ENCODE measurements around the gene KLF16. TPM values are rescaled to one million over a fixed set of nuclear protein-coding genes. Genes with fewer than 3 reads are reported as not detected.

KLF16 gene
- total and polyA plus RNA-seq, 2 experiments from 2014 or later, result 8.9 to 20.2 TPM

DNA sequence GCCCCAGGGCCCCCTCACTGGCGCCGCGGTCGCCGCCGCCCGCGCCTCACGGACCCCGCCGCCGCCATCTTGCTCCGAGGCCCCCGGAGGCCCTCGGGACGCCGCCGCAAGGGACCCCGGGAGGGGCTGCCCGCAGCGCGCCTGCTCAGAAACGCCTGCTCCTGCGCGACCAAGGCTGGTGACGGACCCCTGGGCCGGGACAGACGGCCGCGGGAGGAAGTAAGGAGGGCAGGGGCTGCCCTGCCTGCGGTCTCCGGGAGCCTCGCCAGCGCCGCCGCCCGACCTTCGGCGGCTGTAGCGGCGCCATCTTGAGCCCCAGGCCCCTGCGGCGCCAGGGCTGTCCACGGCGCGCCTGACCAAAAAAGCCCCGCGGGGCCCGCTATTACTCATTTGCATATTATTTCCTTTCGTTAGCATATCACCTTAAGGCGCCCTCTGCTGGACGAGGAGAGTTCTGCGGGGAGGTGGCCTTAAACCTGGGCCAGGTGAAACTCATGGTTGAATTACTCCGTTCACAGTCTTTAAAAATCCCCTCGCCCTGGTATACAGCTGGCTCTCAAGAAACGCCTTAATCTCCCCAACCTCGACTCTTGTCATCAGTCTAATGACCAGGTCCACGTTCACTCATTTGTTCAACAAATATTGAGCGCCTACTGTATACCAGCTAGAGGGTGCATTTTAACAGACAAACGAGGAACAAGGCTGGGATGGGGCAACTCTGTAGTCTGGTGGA is 14.8 kb downstream of the KLF16 start, which contains the start of gene REXO1:
TSS of gene REXO1 (minus strand) at position 85 of the 733 bp plus-strand sequence. CDS start 125 bp downstream, outside the sequence.
- Histone ChIP-seq H2AFZ (no peak within 1 kb of the TSS), H3K4me3 (peak within 1 kb of the TSS; percentile 96), H3K9me2 (ENCODE audit: insufficient read depth) (no peaks in the 10 kb centered on the region), H3K79me2 (replicated peaks; ENCODE audit: insufficient read depth) (peaks cover 45% of the 10 kb centered on the region), H3K27ac (ENCODE audit: low read depth) (peak within 1 kb of the TSS; percentile 96), H3K27me3 (ENCODE audit: insufficient read depth) (no peaks in the 10 kb centered on the region), H3K4me2 (peak within 1 kb of the TSS; percentile 98), H4K20me1 (replicated peaks; ENCODE audit: insufficient read depth) (peaks cover 15% of the 10 kb centered on the region), H3K4me1 (ENCODE audit: insufficient read depth) (peaks cover 3% of the 10 kb centered on the region; the same call in 1 of the 2 replicates), H3K36me3 (ENCODE audit: insufficient read depth) (no peaks in the 10 kb centered on the region), H3F3A (replicated peaks; ENCODE audit: low read depth) (peaks cover 20% of the 10 kb centered on the region)
- Mint-ChIP-seq H3K4me1 (peaks cover 38% of the 10 kb centered on the region), H3K36me3 (ENCODE audit: low read depth) (peaks cover 2% of the 10 kb centered on the region; the same call in 2 of the 3 replicates), H3K9me3 (0 out of 3 replicates have a peak, but pooled peaks cover 2% of the 10 kb centered on the region), H3K27ac (peak within 1 kb of the TSS; percentile 94), H3K27me3 (ENCODE audit: insufficient read depth, low read depth, poor library complexity) (peaks cover 28% of the 10 kb centered on the region), H3K4me3 (peak within 1 kb of the TSS; percentile 90)
- peak; percentile 32 for ATAC-seq
- TF ChIP-seq ZNF114 (CRISPR knock-in tag; IDR thresholded peaks at IDR 0.05) (no peak), EZH2 (IDR thresholded peaks at IDR 0.05; ENCODE audit: low read depth, unreplicated experiment) (no peak), CREB1 (CRISPR knock-in tag; IDR thresholded peaks at IDR 0.05; ENCODE audit: low read depth) (peak; percentile 12; the same call in 1 of the 2 replicates), JUNB (IDR thresholded peaks at IDR 0.05; ENCODE audit: unreplicated experiment) (no peak), ZNF331 (CRISPR knock-in tag; IDR thresholded peaks at IDR 0.05; ENCODE audit: low read depth) (no peak), STAT1 (IDR thresholded peaks at IDR 0.05; ENCODE audit: unreplicated experiment) (no peak), POLR2AphosphoS5 (IDR thresholded peaks at IDR 0.05; ENCODE audit: low read depth) (no peak), EZH2phosphoT487 (IDR thresholded peaks at IDR 0.05; ENCODE audit: unreplicated experiment) (no peak), ZNF462 (CRISPR knock-in tag; IDR thresholded peaks at IDR 0.05) (no peak), NANOG (IDR thresholded peaks at IDR 0.05; ENCODE audit: borderline replicate concordance) (no peak)
- TF ChIP-seq, protein P1, sequence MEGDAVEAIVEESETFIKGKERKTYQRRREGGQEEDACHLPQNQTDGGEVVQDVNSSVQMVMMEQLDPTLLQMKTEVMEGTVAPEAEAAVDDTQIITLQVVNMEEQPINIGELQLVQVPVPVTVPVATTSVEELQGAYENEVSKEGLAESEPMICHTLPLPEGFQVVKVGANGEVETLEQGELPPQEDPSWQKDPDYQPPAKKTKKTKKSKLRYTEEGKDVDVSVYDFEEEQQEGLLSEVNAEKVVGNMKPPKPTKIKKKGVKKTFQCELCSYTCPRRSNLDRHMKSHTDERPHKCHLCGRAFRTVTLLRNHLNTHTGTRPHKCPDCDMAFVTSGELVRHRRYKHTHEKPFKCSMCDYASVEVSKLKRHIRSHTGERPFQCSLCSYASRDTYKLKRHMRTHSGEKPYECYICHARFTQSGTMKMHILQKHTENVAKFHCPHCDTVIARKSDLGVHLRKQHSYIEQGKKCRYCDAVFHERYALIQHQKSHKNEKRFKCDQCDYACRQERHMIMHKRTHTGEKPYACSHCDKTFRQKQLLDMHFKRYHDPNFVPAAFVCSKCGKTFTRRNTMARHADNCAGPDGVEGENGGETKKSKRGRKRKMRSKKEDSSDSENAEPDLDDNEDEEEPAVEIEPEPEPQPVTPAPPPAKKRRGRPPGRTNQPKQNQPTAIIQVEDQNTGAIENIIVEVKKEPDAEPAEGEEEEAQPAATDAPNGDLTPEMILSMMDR (conservative IDR thresholded peaks at IDR 0.05; ENCODE audit: low read depth in 2 of 2), result peak; percentile 86 to 88
- TF ChIP-seq, protein P2, sequence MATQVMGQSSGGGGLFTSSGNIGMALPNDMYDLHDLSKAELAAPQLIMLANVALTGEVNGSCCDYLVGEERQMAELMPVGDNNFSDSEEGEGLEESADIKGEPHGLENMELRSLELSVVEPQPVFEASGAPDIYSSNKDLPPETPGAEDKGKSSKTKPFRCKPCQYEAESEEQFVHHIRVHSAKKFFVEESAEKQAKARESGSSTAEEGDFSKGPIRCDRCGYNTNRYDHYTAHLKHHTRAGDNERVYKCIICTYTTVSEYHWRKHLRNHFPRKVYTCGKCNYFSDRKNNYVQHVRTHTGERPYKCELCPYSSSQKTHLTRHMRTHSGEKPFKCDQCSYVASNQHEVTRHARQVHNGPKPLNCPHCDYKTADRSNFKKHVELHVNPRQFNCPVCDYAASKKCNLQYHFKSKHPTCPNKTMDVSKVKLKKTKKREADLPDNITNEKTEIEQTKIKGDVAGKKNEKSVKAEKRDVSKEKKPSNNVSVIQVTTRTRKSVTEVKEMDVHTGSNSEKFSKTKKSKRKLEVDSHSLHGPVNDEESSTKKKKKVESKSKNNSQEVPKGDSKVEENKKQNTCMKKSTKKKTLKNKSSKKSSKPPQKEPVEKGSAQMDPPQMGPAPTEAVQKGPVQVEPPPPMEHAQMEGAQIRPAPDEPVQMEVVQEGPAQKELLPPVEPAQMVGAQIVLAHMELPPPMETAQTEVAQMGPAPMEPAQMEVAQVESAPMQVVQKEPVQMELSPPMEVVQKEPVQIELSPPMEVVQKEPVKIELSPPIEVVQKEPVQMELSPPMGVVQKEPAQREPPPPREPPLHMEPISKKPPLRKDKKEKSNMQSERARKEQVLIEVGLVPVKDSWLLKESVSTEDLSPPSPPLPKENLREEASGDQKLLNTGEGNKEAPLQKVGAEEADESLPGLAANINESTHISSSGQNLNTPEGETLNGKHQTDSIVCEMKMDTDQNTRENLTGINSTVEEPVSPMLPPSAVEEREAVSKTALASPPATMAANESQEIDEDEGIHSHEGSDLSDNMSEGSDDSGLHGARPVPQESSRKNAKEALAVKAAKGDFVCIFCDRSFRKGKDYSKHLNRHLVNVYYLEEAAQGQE (IDR thresholded peaks at IDR 0.05; ENCODE audit: unreplicated experiment), result no peak
- TF ChIP-seq, protein P3, sequence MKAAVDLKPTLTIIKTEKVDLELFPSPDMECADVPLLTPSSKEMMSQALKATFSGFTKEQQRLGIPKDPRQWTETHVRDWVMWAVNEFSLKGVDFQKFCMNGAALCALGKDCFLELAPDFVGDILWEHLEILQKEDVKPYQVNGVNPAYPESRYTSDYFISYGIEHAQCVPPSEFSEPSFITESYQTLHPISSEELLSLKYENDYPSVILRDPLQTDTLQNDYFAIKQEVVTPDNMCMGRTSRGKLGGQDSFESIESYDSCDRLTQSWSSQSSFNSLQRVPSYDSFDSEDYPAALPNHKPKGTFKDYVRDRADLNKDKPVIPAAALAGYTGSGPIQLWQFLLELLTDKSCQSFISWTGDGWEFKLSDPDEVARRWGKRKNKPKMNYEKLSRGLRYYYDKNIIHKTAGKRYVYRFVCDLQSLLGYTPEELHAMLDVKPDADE (IDR thresholded peaks at IDR 0.05), result peak; percentile 49
- DNase-seq (ENCODE audit: low spot score), result peak; percentile 97

Data from GM23338 (cell line).